Vagina (tissue), 2 donors: ENCODE measurements around the gene MEIOB. TPM values are rescaled to one million over a fixed set of nuclear protein-coding genes. Genes with fewer than 3 reads are reported as not detected.

Source experiments
- DNase-seq, 2 donors: peaks; one replicate each; pipeline ENCODE4 v3.0.0-alpha.2; 2017; ENCODE audit errors: extremely low spot score in 2 of 2
- H3K27ac ChIP-seq: fragments of 200-600 bp; sonication (generic); one replicate; pipeline ENCODE4 v1.5.1; 2019
- H3K27me3 ChIP-seq: fragments of 200-600 bp; sonication (generic); one replicate; pipeline ENCODE4 v1.5.1; 2019
- H3K36me3 ChIP-seq, 2 donors: fragments of 200-600 bp; sonication (generic); one replicate each; pipeline ENCODE4 v1.5.1; 2017 to 2019
- H3K4me1 ChIP-seq: fragments of 200-600 bp; sonication (generic); one replicate; pipeline ENCODE4 v1.5.1; 2019
- H3K4me3 ChIP-seq, 2 donors: fragments of 200-600 bp; sonication (generic); 1 replicate in 1 of 2; 2 replicates in 1 of 2; pipeline ENCODE4 v1.5.1; 2016 to 2019
- H3K9me3 ChIP-seq: fragments of 200-600 bp; sonication (generic); one replicate; pipeline ENCODE4 v1.5.1; 2019
- CTCF ChIP-seq, 3 experiments: fragments of 450-650 bp in 2 of 3; fragments of 200-600 bp in 1 of 3; sonication (generic) in 1 of 3; IDR thresholded peaks; one replicate each; pipeline ENCODE4 v1.5.1; 2017 to 2019; ENCODE audit warnings: antibody characterized with exemption in 3 of 3, mild to moderate bottlenecking in 2 of 3, moderate library complexity in 2 of 3
- POLR2A ChIP-seq, 2 donors: fragments of 450-650 bp; IDR thresholded peaks; one replicate each; pipeline ENCODE4 v1.6.1; 2017; ENCODE audit warnings: antibody characterized with exemption in 2 of 2, mild to moderate bottlenecking in 2 of 2, moderate library complexity in 2 of 2
- POLR2AphosphoS5 ChIP-seq, 2 donors: sonication (generic); formaldehyde crosslinking; IDR thresholded peaks; one replicate each; pipeline ENCODE4 v1.9.0; 2017; ENCODE audit warnings: antibody characterized with exemption in 2 of 2, mild to moderate bottlenecking in 2 of 2, low read depth in 1 of 2; ENCODE audit not compliant: insufficient read depth in 1 of 2
- intact Hi-C: fragments of 100-400 bp; cut with DNase I; formaldehyde crosslinking; loops from one replicate; pipeline ENCODE4 v1.15.1; 2023
- total RNA-seq: library from RNA; depleted of rRNA; stranded (reverse); fragments of >200 nt; gene quantifications from one replicate; pipeline ENCODE4 v1.2.3, GENCODE V29; 2016

MEIOB gene
- total RNA-seq, 1 donor from 2014 or later: not detected

GRCh38 chr16:1819611-1820010, 52.4 kb downstream of the MEIOB start:
- TF ChIP-seq POLR2A (IDR thresholded peaks at IDR 0.05) (no peak), POLR2AphosphoS5 (IDR thresholded peaks at IDR 0.05; ENCODE audit: insufficient read depth in 1 of 2, low read depth in 1 of 2) (no peak), CTCF (IDR thresholded peaks at IDR 0.05) (no peak)
- Histone ChIP-seq H3K4me1 (peaks cover 6% of the 10 kb centered on the region), H3K27me3 (no peaks in the 10 kb centered on the region), H3K9me3 (no peaks in the 10 kb centered on the region), H3K27ac (no peak overlapping the region), H3K4me3 (no peak overlapping the region), H3K36me3 (peaks cover 0 to 52% of the 10 kb centered on the region in 2 donors)
- no peak for DNase-seq
- intact Hi-C loops: no loop called here

DNA sequence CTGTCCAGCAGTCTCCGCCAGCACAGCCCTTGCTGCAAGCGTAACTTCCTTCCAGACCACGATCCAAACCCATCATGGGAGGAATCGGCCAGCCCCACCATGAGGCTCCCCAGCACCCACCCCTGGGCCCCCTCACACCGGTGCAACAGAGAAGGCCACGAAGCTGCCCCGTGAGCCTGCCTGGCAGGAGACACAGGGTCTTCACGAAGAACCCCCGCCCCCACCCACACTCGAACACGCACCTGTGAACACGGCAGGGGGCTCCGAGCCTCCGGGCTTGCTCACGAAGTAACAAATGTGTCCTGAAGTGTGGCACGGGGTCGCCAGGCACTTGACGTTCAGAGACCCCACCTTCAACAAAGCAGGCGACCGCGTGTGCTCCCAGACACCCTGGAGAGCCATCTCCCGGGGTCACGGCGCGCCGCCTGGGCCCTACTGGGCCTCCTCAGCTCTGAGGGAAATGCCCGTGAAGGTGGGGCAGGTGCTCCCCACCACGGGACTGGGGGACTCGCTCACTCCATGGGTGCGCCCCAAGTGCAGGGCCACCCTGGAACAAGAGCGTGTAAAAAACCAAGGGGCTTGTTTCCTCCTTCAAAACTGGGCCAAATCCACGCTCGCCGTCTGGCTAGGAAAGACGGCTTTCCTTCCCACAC, 53.0 kb downstream of the MEIOB start:
- TF ChIP-seq POLR2AphosphoS5 (IDR thresholded peaks at IDR 0.05; ENCODE audit: insufficient read depth in 1 of 2, low read depth in 1 of 2): no peak
- no peak for TF ChIP-seq POLR2A (IDR thresholded peaks at IDR 0.05)
- no peak for TF ChIP-seq CTCF (IDR thresholded peaks at IDR 0.05)
- H3K4me3 ChIP-seq: no peak overlapping the region
- H3K4me1 ChIP-seq: no peaks in the 10 kb centered on the region
- intact Hi-C loops: no loop called here
- H3K27ac ChIP-seq: no peak overlapping the region
- H3K9me3 ChIP-seq: no peaks in the 10 kb centered on the region
- DNase-seq: no peak
- H3K36me3 ChIP-seq: peaks cover 0 to 52% of the 10 kb centered on the region in 2 donors
- no peaks in the 10 kb centered on the region for H3K27me3 ChIP-seq

GRCh38 chr16:1818204-1818872, 53.6 kb downstream of the MEIOB start:
- no peak for TF ChIP-seq CTCF (IDR thresholded peaks at IDR 0.05)
- TF ChIP-seq POLR2A (IDR thresholded peaks at IDR 0.05): no peak
- no peak for TF ChIP-seq POLR2AphosphoS5 (IDR thresholded peaks at IDR 0.05; ENCODE audit: insufficient read depth in 1 of 2, low read depth in 1 of 2)
- Histone ChIP-seq H3K27ac (no peak overlapping the region), H3K4me3 (no peak overlapping the region), H3K27me3 (no peaks in the 10 kb centered on the region), H3K36me3 (peaks cover 0 to 58% of the 10 kb centered on the region in 2 donors), H3K9me3 (no peaks in the 10 kb centered on the region), H3K4me1 (no peaks in the 10 kb centered on the region)
- intact Hi-C loops: no loop called here
- DNase-seq: no peak

DNA sequence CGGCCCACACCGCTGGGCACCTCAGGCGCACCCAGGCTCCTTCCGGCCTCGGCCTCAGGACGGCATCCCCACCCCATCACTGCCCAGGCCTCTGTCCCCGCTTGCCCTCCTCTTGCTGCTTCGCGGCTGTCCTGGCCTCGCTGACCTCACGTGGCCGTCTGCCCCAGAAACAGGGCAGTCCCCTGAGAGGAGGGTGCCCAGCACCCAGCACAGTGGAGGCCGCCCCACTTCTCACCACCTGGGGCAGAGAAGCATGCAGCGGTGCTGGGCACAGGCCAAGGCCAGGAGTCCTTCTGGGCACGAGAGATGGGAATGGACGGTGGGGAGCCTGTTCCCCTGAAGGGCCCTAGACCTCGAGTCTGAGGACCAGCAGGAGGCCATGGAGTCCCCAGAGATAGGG, 54.2 kb downstream of the MEIOB start:
- DNase-seq: no peak
- intact Hi-C loops: no loop called here
- no peaks in the 10 kb centered on the region for H3K4me1 ChIP-seq
- no peak for TF ChIP-seq POLR2A (IDR thresholded peaks at IDR 0.05)
- TF ChIP-seq POLR2AphosphoS5 (IDR thresholded peaks at IDR 0.05; ENCODE audit: insufficient read depth in 1 of 2, low read depth in 1 of 2): no peak
- TF ChIP-seq CTCF (IDR thresholded peaks at IDR 0.05): no peak
- H3K27me3 ChIP-seq: no peaks in the 10 kb centered on the region
- H3K9me3 ChIP-seq: no peaks in the 10 kb centered on the region
- no peak overlapping the region for H3K27ac ChIP-seq
- H3K36me3 ChIP-seq: peaks cover 0 to 59% of the 10 kb centered on the region in 2 donors
- no peak overlapping the region for H3K4me3 ChIP-seq

DNA sequence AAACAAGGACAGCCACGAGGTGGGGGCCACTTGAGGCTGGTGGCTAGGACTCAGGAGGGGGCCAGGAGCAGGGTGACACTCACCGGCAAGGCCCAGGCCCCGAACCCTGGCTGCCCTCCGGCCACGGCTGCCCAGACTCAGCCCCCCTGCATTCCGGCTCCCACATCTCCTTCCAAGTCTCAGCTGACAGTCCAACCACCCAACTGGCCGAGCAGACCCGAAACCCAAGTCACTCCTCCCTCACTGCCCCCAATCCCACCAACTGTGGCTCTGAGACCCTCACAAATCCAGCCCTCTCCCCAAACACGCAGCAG, 54.7 kb downstream of the MEIOB start:
- H3K27me3 ChIP-seq: no peaks in the 10 kb centered on the region
- H3K9me3 ChIP-seq: no peaks in the 10 kb centered on the region
- DNase-seq: no peak
- no peak for TF ChIP-seq POLR2AphosphoS5 (IDR thresholded peaks at IDR 0.05; ENCODE audit: insufficient read depth in 1 of 2, low read depth in 1 of 2)
- no peak for TF ChIP-seq POLR2A (IDR thresholded peaks at IDR 0.05)
- TF ChIP-seq CTCF (IDR thresholded peaks at IDR 0.05): no peak
- H3K27ac ChIP-seq: no peak overlapping the region
- peaks cover 0 to 55% of the 10 kb centered on the region in 2 donors for H3K36me3 ChIP-seq
- H3K4me3 ChIP-seq: no peak overlapping the region
- H3K4me1 ChIP-seq: no peaks in the 10 kb centered on the region
- intact Hi-C loops: no loop called here
